Kidney (tissue), 14 donors: ENCODE measurements around the gene LYRM2. TPM values are rescaled to one million over a fixed set of nuclear protein-coding genes. Genes with fewer than 3 reads are reported as not detected.

Experiments
- DNase-seq, 5 donors: peaks; one replicate each; pipeline ENCODE4 v3.0.0-alpha.2; 2013 to 2020
- FAIRE-seq: peaks from 2 replicates; lab custom pipeline; 2012; peaks lifted over from hg19 to GRCh38; lab: Jason Lieb, UNC
- H3K27ac ChIP-seq, 2 donors: one replicate each; pipeline ENCODE4 v1.7.0; 2013; ENCODE audit warnings: low read depth in 2 of 2, low read length in 2 of 2, inconsistent platforms in 1 of 2
- H3K27me3 ChIP-seq: one replicate; pipeline ENCODE4 v1.7.1; 2013; ENCODE audit warnings: low read length, inconsistent platforms; ENCODE audit not compliant: control insufficient read depth, insufficient read depth
- H3K36me3 ChIP-seq, 3 donors: one replicate each; pipeline versions ENCODE4 v1.7.0 to v1.7.1; 2013; ENCODE audit warnings: low read length in 3 of 3, control low read depth in 1 of 3, inconsistent platforms in 1 of 3; ENCODE audit not compliant: insufficient read depth in 3 of 3, control insufficient read depth in 2 of 3
- H3K4me1 ChIP-seq, 3 donors: one replicate each; pipeline versions ENCODE4 v1.7.0 to v1.7.1; 2013; ENCODE audit warnings: low read length in 3 of 3, inconsistent platforms in 1 of 3, low read depth in 1 of 3; ENCODE audit not compliant: control insufficient read depth in 2 of 3, insufficient read depth in 2 of 3
- H3K4me3 ChIP-seq, 3 donors: one replicate each; pipeline versions ENCODE4 v1.7.0 to v1.8.1; 2013; ENCODE audit warnings: low read length in 3 of 3, control low read depth in 1 of 3, inconsistent platforms in 1 of 3
- H3K9ac ChIP-seq, 3 donors: one replicate each; pipeline versions ENCODE4 v1.7.0 to v1.7.1; 2013; ENCODE audit warnings: low read length in 3 of 3, control low read depth in 1 of 3, inconsistent platforms in 1 of 3
- H3K9me3 ChIP-seq, 3 donors: one replicate each; pipeline versions ENCODE4 v1.7.0 to v1.7.1; 2013; ENCODE audit warnings: low read length in 3 of 3, control low read depth in 1 of 3, inconsistent platforms in 1 of 3; ENCODE audit not compliant: control insufficient read depth in 2 of 3, insufficient read depth in 1 of 3
- CTCF ChIP-seq: IDR thresholded peaks from 3 replicates; pipeline ENCODE4 v1.5.1; 2012; ENCODE audit warnings: mild to moderate bottlenecking, moderate library complexity, borderline replicate concordance; ENCODE audit not compliant: insufficient read depth; ENCODE audit errors: extremely low read depth
- intact Hi-C: fragments of 100-400 bp; cut with DNase I; formaldehyde crosslinking; loops from one replicate; pipeline ENCODE4 v1.11.1; 2022
- polyA plus RNA-seq: library from polyadenylated mRNA; stranded (reverse); fragments of 350-450 nt; fragmentation: Illumina TruSeq; extraction: RNeasy Lipid Tissue Mini Kit (QIAGEN cat#74804); gene quantifications from one replicate; pipeline ENCODE4 v1.2.3, GENCODE V29; 2014; ENCODE audit warnings: low read depth, low replicate concordance; ENCODE audit not compliant: insufficient read depth
- total RNA-seq: library from RNA; stranded (reverse); fragmentation: NEBNext Ultra II Directional; extraction: Animal tissue kit (Norgen Biotek cat#: 25700); gene quantifications from one replicate; pipeline ENCODE4 v1.2.1, GENCODE V29; 2021
- donor health status: control.
- donor health status: control.
- donor health status: control.
- donor health status: control.
- donor health status: control.
- donor health status: DM: yes; HTN: yes; CAD: no.
- donor health status: Normal renal cell carcinoma (clear cell type).

The LYRM2 gene
- total and polyA plus RNA-seq, 2 donors from 2014 or later = 22.6 to 42.8 TPM

GRCh38 chr6:89583559-89583958 is 55.0 kb downstream of the LYRM2 start:
- Histone ChIP-seq H3K27me3 (no peaks in the 10 kb centered on the region), H3K27ac (no peak overlapping the region), H3K9ac (no peak overlapping the region), H3K4me1 (no peaks in the 10 kb centered on the region), H3K4me3 (no peak overlapping the region), H3K36me3 (no peaks in the 10 kb centered on the region), H3K9me3 (no peaks in the 10 kb centered on the region)
- no peak for FAIRE-seq
- TF ChIP-seq CTCF = no peak
- intact Hi-C loops = no loop called here
- DNase-seq = no peak

- H3K27me3 ChIP-seq = no peaks in the 10 kb centered on the region
- no peak overlapping the region for H3K4me3 ChIP-seq
- H3K9ac ChIP-seq = no peak overlapping the region
- intact Hi-C loops = no loop called here
- no peak overlapping the region for H3K27ac ChIP-seq
- H3K4me1 ChIP-seq = no peaks in the 10 kb centered on the region
- H3K9me3 ChIP-seq = no peaks in the 10 kb centered on the region
- TF ChIP-seq CTCF = no peak
- H3K36me3 ChIP-seq = no peaks in the 10 kb centered on the region
- FAIRE-seq (no peak), DNase-seq (no peak)
Measured at GRCh38 chr6:89582669-89583325, 55.8 kb downstream of the LYRM2 start.

GRCh38 chr6:89581689-89582088 is 56.9 kb downstream of the LYRM2 start:
- FAIRE-seq = no peak
- Histone ChIP-seq H3K4me1 (no peaks in the 10 kb centered on the region), H3K4me3 (no peak overlapping the region), H3K9ac (no peak overlapping the region), H3K9me3 (no peaks in the 10 kb centered on the region), H3K36me3 (no peaks in the 10 kb centered on the region), H3K27ac (no peak overlapping the region), H3K27me3 (no peaks in the 10 kb centered on the region)
- intact Hi-C loops = no loop called here
- TF ChIP-seq CTCF = no peak
- DNase-seq = peak in 2 of 5 donors; percentile 54 to 56
